OCI-LY7 (cell line): ENCODE measurements around the gene GAS7.

Experiments used
- CTCF ChIP-seq: fragments of 200-600 bp; sonication (generic); conservative IDR thresholded peaks from 2 replicates; pipeline ENCODE4 v1.5.1; 2014; ENCODE audit warnings: mild to moderate bottlenecking, antibody characterized with exemption, low read length, moderate library complexity, mixed read lengths
- EZH2phosphoT487 ChIP-seq: fragments of 200-600 bp; sonication (generic); IDR thresholded peaks from 2 replicates; pipeline ENCODE4 v1.6.1; 2018; ENCODE audit warnings: low read depth, borderline replicate concordance, mild to moderate bottlenecking, mixed run types, antibody characterized with exemption, low read length, moderate library complexity, mixed read lengths

GRCh38 chr17:9894231-9894630, 304.2 kb downstream of the GAS7 start:
- TF ChIP-seq CTCF (no peak), EZH2phosphoT487 (no peak)
